Parathyroid adenoma (tissue), 2 donors: ENCODE data around the gene MVB12B.

ENCODE experiments used
- H2AFZ ChIP-seq: fragments of 300-600 bp; sonication (generic); one replicate; pipeline ENCODE4 v1.7.0; 2017; ENCODE audit warnings: antibody characterized with exemption, mild to moderate bottlenecking
- H3K27ac ChIP-seq: fragments of 300-600 bp; sonication (generic); one replicate; pipeline ENCODE4 v1.7.0; 2017
- H3K27me3 ChIP-seq: fragments of 300-600 bp; sonication (generic); one replicate; pipeline ENCODE4 v1.7.0; 2017; ENCODE audit warnings: low read length; ENCODE audit not compliant: control insufficient read depth, insufficient read depth
- H3K36me3 ChIP-seq: fragments of 300-600 bp; sonication (generic); one replicate; pipeline ENCODE4 v1.7.0; 2017; ENCODE audit warnings: low read length; ENCODE audit not compliant: control insufficient read depth, insufficient read depth
- H3K4me1 ChIP-seq: fragments of 300-600 bp; sonication (generic); one replicate; pipeline ENCODE4 v1.7.0; 2017; ENCODE audit warnings: control low read depth
- H3K4me2 ChIP-seq: fragments of 300-600 bp; sonication (generic); one replicate; pipeline ENCODE4 v1.7.0; 2017; ENCODE audit warnings: low read length
- H3K4me3 ChIP-seq: fragments of 300-600 bp; sonication (generic); one replicate; pipeline ENCODE4 v1.7.0; 2017; ENCODE audit warnings: low read depth, low read length
- H3K79me2 ChIP-seq: fragments of 300-600 bp; sonication (generic); one replicate; pipeline ENCODE4 v1.7.0; 2017; ENCODE audit warnings: control low read depth
- H3K9ac ChIP-seq: fragments of 300-600 bp; sonication (generic); one replicate; pipeline ENCODE4 v1.7.0; 2017; ENCODE audit warnings: mild to moderate bottlenecking
- H3K9me3 ChIP-seq: fragments of 300-600 bp; sonication (generic); one replicate; pipeline ENCODE4 v1.7.0; 2017; ENCODE audit warnings: low read length; ENCODE audit not compliant: control insufficient read depth
- CTCF ChIP-seq: fragments of 300-600 bp; sonication (generic); IDR thresholded peaks from one replicate; pipeline ENCODE4 v1.7.0; 2017; ENCODE audit warnings: antibody characterized with exemption, mild to moderate bottlenecking
- donor health status: primary hyperparathyroidism.

Gene MVB12B

GRCh38 chr9:126357074-126357473 is 30.4 kb downstream of the MVB12B start:
- Histone ChIP-seq H3K9me3 (no peaks in the 10 kb centered on the region), H3K4me2 (no peak overlapping the region), H3K4me3 (no peak overlapping the region), H2AFZ (no peak overlapping the region), H3K27ac (no peak overlapping the region), H3K27me3 (no peaks in the 10 kb centered on the region), H3K4me1 (no peaks in the 10 kb centered on the region), H3K79me2 (no peaks in the 10 kb centered on the region), H3K36me3 (no peaks in the 10 kb centered on the region), H3K9ac (no peak overlapping the region)
- no peak for TF ChIP-seq CTCF

- Histone ChIP-seq H2AFZ (no peak overlapping the region), H3K9ac (no peak overlapping the region), H3K9me3 (no peaks in the 10 kb centered on the region), H3K27me3 (no peaks in the 10 kb centered on the region), H3K27ac (no peak overlapping the region), H3K36me3 (no peaks in the 10 kb centered on the region), H3K4me3 (no peak overlapping the region), H3K4me1 (no peaks in the 10 kb centered on the region), H3K4me2 (no peak overlapping the region), H3K79me2 (peaks cover 4% of the 10 kb centered on the region)
- TF ChIP-seq CTCF = no peak
Observed at GRCh38 chr9:126360073-126360472, 33.4 kb downstream of the MVB12B start.

GRCh38 chr9:126361810-126362238 is 35.2 kb downstream of the MVB12B start:
- Histone ChIP-seq H3K9me3 (no peaks in the 10 kb centered on the region), H3K9ac (no peak overlapping the region), H3K4me1 (no peaks in the 10 kb centered on the region), H3K79me2 (peaks cover 4% of the 10 kb centered on the region), H2AFZ (no peak overlapping the region), H3K27ac (no peak overlapping the region), H3K4me3 (no peak overlapping the region), H3K4me2 (no peak overlapping the region), H3K36me3 (no peaks in the 10 kb centered on the region), H3K27me3 (no peaks in the 10 kb centered on the region)
- no peak for TF ChIP-seq CTCF

GRCh38 chr9:126363250-126363649 is 36.6 kb downstream of the MVB12B start:
- H3K9ac ChIP-seq = no peak overlapping the region
- no peak overlapping the region for H2AFZ ChIP-seq
- H3K27ac ChIP-seq = no peak overlapping the region
- H3K27me3 ChIP-seq = no peaks in the 10 kb centered on the region
- H3K4me2 ChIP-seq = no peak overlapping the region
- TF ChIP-seq CTCF = no peak
- no peaks in the 10 kb centered on the region for H3K4me1 ChIP-seq
- H3K9me3 ChIP-seq = no peaks in the 10 kb centered on the region
- H3K4me3 ChIP-seq = no peak overlapping the region
- peaks cover 4% of the 10 kb centered on the region for H3K79me2 ChIP-seq
- H3K36me3 ChIP-seq = no peaks in the 10 kb centered on the region

GRCh38 chr9:126363847-126364671 is 37.4 kb downstream of the MVB12B start:
- no peak overlapping the region for H2AFZ ChIP-seq
- no peak overlapping the region for H3K9ac ChIP-seq
- no peaks in the 10 kb centered on the region for H3K27me3 ChIP-seq
- no peak overlapping the region for H3K27ac ChIP-seq
- H3K4me2 ChIP-seq = no peak overlapping the region
- no peaks in the 10 kb centered on the region for H3K9me3 ChIP-seq
- peaks cover 4% of the 10 kb centered on the region for H3K79me2 ChIP-seq
- H3K36me3 ChIP-seq = no peaks in the 10 kb centered on the region
- H3K4me3 ChIP-seq = no peak overlapping the region
- TF ChIP-seq CTCF = no peak
- H3K4me1 ChIP-seq = no peaks in the 10 kb centered on the region
